ENCODE results near the gene ARHGAP26. TPM values are rescaled to one million over a fixed set of nuclear protein-coding genes. Genes with fewer than 3 reads are reported as not detected.

Gene ARHGAP26
- total RNA-seq, 2 experiments from 2014 or later, result 17.0 to 19.5 TPM

DNA sequence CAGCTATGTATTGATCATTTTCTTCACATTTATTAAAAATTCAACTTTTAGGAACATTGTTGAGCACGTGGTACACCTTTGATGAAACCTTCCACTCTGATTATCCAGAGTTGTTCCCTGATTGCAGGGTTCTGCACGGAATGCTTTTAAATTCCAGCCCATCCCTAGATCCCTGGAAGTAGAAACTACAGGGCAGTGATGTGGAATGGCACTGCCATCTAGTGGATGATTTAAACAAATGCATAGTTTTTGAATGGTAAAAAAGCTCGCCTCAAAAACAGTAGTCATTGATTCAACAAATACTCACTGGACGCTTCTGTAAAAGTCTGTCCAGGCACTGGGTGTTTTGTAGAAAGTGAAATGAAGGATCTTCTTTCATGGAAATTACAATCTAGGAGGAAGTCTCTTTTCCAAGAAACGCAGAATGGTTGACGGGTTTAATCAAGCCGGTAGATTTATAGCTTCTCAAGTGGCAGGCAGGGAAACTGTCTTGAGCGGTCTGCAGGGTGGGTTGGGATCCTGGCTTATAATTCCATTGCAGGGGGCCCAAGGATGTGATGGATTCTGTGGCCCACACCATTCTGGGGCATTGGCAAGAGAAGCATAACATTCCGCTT, 118.4 kb downstream of the ARHGAP26 start:
- Mint-ChIP-seq H3K27me3 (ENCODE audit: low read depth) (no peaks in the 10 kb centered on the region), H3K27ac (no peak overlapping the region), H3K4me3 (no peak overlapping the region), H3K36me3 (ENCODE audit: low read depth) (no peaks in the 10 kb centered on the region), H3K4me1 (ENCODE audit: low read depth) (no peaks in the 10 kb centered on the region), H3K9me3 (no peaks in the 10 kb centered on the region)
- intact Hi-C loops (cut with micrococcal nuclease), result loop anchor here (1.0 to 10.0 kb wide), 6 partner anchors 22 to 274 kb away; no protein-coding TSS in a partner anchor
- peak; percentile 15 for DNase-seq
- CTCF ChIA-PET, result interaction anchor here (0.6 to 6.9 kb wide), 50 partner anchors 8 to 694 kb away, joined by 3 to 155 read pairs (median 4); partner anchors contain the start of gene ARHGAP26

DNA sequence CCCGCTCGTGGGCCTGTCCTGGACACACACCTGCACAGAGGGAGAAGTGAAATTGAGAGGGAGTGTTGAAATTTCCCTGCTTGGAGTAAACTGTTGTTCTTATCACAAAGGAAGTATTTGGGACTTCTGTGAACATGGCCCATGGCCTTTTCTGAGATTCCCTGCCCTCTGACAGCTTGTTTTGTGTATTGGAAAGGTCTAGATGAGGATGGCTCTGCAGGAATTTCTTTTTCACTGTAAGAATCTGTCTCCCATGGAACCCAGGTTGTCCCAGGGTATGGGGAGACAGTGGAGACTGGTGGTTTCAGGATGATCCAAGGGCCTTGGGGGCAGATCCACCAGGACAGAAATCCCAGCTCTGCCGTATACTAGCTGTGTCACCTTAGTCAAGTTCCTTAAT, 121.8 kb downstream of the ARHGAP26 start:
- H3K9me3 Mint-ChIP-seq, result no peaks in the 10 kb centered on the region
- no peak overlapping the region for H3K27ac Mint-ChIP-seq
- H3K27me3 Mint-ChIP-seq (ENCODE audit: low read depth), result no peaks in the 10 kb centered on the region
- H3K36me3 Mint-ChIP-seq (ENCODE audit: low read depth), result peaks cover 5% of the 10 kb centered on the region
- no peak overlapping the region for H3K4me3 Mint-ChIP-seq
- no peak for DNase-seq
- H3K4me1 Mint-ChIP-seq (ENCODE audit: low read depth), result no peaks in the 10 kb centered on the region
- intact Hi-C loops (cut with micrococcal nuclease), result no loop called here
- CTCF ChIA-PET, result interaction anchor here (0.7 to 6.9 kb wide), 4 partner anchors 12 to 237 kb away, joined by 3 to 155 read pairs (median 5); no protein-coding TSS in a partner anchor

DNA sequence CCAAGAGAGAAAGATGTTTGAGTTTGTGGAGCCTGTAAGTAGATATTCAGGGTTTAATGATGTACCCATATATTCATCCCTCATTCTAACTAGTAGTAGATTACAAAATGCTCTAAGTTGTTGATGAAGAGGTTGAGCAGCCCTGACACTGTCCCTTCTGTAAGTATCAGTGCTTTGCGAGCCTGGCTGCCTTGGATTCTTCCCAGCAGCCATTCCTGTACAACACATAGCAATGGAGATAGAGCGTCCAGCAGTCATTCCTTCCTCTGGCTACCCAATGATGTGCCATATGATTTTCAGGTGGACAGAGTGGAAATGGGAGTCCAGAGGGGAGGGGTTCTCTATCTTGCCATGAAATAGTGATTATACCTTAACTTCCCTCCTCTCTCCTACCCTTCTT, 124.1 kb downstream of the ARHGAP26 start:
- no peaks in the 10 kb centered on the region for H3K9me3 Mint-ChIP-seq
- H3K27me3 Mint-ChIP-seq (ENCODE audit: low read depth), result no peaks in the 10 kb centered on the region
- no peak for DNase-seq
- no peak overlapping the region for H3K27ac Mint-ChIP-seq
- H3K4me3 Mint-ChIP-seq, result no peak overlapping the region
- no peaks in the 10 kb centered on the region for H3K4me1 Mint-ChIP-seq (ENCODE audit: low read depth)
- intact Hi-C loops (cut with micrococcal nuclease), result no loop called here
- CTCF ChIA-PET, result no interaction called here
- peaks cover 5% of the 10 kb centered on the region for H3K36me3 Mint-ChIP-seq (ENCODE audit: low read depth)

GRCh38 chr5:142894749-142895148, 124.6 kb downstream of the ARHGAP26 start:
- CTCF ChIA-PET, result no interaction called here
- Mint-ChIP-seq H3K27me3 (ENCODE audit: low read depth) (no peaks in the 10 kb centered on the region), H3K9me3 (no peaks in the 10 kb centered on the region), H3K4me3 (no peak overlapping the region), H3K4me1 (ENCODE audit: low read depth) (no peaks in the 10 kb centered on the region), H3K36me3 (ENCODE audit: low read depth) (peaks cover 5% of the 10 kb centered on the region), H3K27ac (no peak overlapping the region)
- no peak for DNase-seq
- intact Hi-C loops (cut with micrococcal nuclease), result no loop called here

- no peaks in the 10 kb centered on the region for H3K4me1 Mint-ChIP-seq (ENCODE audit: low read depth)
- DNase-seq, result no peak
- intact Hi-C loops (cut with micrococcal nuclease), result no loop called here
- peaks cover 5% of the 10 kb centered on the region for H3K36me3 Mint-ChIP-seq (ENCODE audit: low read depth)
- no peak overlapping the region for H3K27ac Mint-ChIP-seq
- H3K27me3 Mint-ChIP-seq (ENCODE audit: low read depth), result no peaks in the 10 kb centered on the region
- H3K9me3 Mint-ChIP-seq, result no peaks in the 10 kb centered on the region
- no peak overlapping the region for H3K4me3 Mint-ChIP-seq
- CTCF ChIA-PET, result interaction anchor here (0.8 to 3.7 kb wide), 8 partner anchors 8 to 502 kb away, joined by 3 to 17 read pairs (median 4); no protein-coding TSS in a partner anchor
Observed at GRCh38 chr5:142896325-142897007, 126.3 kb downstream of the ARHGAP26 start.

- Mint-ChIP-seq H3K4me3 (no peak overlapping the region), H3K4me1 (ENCODE audit: low read depth) (no peaks in the 10 kb centered on the region), H3K36me3 (ENCODE audit: low read depth) (peaks cover 6% of the 10 kb centered on the region), H3K27me3 (ENCODE audit: low read depth) (no peaks in the 10 kb centered on the region), H3K9me3 (no peaks in the 10 kb centered on the region), H3K27ac (no peak overlapping the region)
- CTCF ChIA-PET, result interaction anchor here (1.0 to 3.7 kb wide), 7 partner anchors 9 to 185 kb away, joined by 3 to 17 read pairs (median 5); no protein-coding TSS in a partner anchor
- no peak for DNase-seq
- intact Hi-C loops (cut with micrococcal nuclease), result no loop called here
Observed at GRCh38 chr5:142897328-142897727, 127.2 kb downstream of the ARHGAP26 start.

DNA sequence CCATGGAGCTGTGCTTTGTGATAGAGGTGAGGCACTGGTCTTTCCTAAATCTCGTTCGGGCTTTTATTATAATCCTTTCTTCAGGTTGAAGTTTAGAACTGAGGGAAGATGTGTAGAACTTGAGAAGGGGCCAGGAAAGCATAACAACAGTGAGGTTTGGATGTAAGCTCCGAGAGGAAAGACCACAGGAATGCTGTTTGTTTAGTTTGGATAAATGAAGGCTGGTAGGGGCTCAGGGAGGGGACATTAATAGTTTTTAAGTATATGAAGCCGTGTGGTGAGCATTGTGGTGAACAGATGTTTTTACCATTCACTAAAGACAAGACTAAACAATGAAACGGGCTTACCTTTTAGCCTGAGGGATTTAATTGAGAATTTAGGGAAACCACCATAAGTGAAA, 130.8 kb downstream of the ARHGAP26 start:
- H3K27me3 Mint-ChIP-seq (ENCODE audit: low read depth), result no peaks in the 10 kb centered on the region

DNA sequence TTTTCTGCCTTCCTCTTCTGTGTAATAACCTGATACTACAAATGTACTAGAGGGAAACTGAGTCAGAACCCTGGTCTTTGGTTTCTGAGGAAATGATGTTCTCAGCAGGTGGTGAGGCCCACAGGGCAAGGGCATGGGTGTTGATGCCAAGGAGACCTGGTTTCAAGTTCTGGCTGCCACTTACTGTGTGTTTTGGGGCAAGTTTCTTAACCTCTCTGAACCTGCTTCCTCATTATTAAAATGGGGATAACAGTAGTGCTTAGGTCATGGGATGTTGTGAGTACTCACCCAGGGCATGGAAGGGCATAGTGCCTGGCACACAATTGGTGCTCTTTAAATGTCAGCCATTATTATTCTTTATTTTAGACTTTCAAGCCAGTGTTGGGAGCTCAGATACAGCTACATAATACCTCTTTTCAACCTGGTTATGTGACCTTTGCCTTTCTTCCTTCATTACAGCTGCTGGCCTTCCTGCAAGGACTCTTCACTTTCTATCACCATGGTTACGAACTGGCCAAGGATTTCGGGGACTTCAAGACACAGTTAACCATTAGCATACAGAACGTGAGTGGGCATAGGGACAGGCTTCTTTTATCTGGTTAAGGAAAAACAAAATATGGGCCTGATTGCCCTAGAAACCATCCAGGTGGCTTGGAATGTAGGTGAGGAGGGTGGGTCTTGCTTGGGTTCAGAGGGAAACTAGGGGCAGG, 131.5 kb downstream of the ARHGAP26 start:
- Mint-ChIP-seq H3K36me3 (ENCODE audit: low read depth) (peaks cover 24% of the 10 kb centered on the region), H3K4me3 (no peak overlapping the region), H3K27me3 (ENCODE audit: low read depth) (no peaks in the 10 kb centered on the region), H3K4me1 (ENCODE audit: low read depth) (no peaks in the 10 kb centered on the region), H3K27ac (no peak overlapping the region), H3K9me3 (no peaks in the 10 kb centered on the region)
- DNase-seq, result no peak
- intact Hi-C loops (cut with micrococcal nuclease), result no loop called here
- CTCF ChIA-PET, result interaction anchor here (1.8 kb wide), 1 partner anchor 13 kb away, joined by 4 read pairs; no protein-coding TSS in a partner anchor

More for the DNA sequence above, 130.8 kb downstream of the ARHGAP26 start:
- Mint-ChIP-seq H3K4me3 (no peak overlapping the region), H3K4me1 (ENCODE audit: low read depth) (no peaks in the 10 kb centered on the region), H3K36me3 (ENCODE audit: low read depth) (peaks cover 18% of the 10 kb centered on the region), H3K27ac (no peak overlapping the region), H3K9me3 (no peaks in the 10 kb centered on the region)
- no peak for DNase-seq
- CTCF ChIA-PET, result interaction anchor here (1.8 kb wide), 1 partner anchor 12 kb away, joined by 4 read pairs; no protein-coding TSS in a partner anchor
- intact Hi-C loops (cut with micrococcal nuclease), result no loop called here

DNA sequence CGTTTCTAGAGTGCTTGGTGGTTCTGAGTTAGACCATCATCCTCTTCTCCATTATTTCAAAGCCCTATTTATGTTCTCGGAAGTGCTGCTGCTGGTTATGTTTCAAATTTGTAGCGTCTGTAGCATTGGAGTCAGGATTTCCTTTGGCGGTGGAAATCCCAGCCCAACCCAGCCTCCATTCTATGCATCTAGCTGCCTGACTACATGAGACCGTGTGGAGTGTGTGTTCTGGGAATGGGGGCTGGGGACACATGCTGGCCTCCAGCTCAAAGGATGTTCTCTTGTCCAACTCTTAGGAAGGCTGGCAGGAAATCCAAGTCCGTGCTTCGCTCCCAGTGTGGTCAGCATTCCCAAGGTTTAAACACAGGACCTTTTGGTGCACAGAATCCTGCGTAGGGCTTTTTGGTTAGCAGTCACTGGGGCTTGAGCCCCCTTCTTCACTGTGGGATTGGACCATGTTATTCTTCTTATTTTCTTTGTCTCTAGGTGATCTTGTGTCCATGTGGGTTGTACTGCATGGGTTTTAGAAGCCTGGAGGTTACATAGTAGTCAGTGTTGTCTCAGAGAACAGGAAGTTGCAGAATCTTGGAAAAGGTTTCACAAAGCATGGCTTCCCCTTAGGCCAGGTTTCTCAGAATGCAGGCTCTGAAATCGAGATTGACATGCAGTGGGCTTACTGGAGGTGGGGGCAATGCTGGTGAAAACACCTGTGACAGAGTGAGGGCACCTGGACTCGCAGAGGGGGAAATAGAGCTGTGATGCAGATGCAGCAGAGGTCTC, 132.2 kb downstream of the ARHGAP26 start:
- intact Hi-C loops (cut with micrococcal nuclease), result no loop called here
- CTCF ChIA-PET, result interaction anchor here (1.8 kb wide), 1 partner anchor 14 kb away, joined by 4 read pairs; no protein-coding TSS in a partner anchor
- H3K9me3 Mint-ChIP-seq, result no peaks in the 10 kb centered on the region
- peaks cover 27% of the 10 kb centered on the region for H3K36me3 Mint-ChIP-seq (ENCODE audit: low read depth)
- no peaks in the 10 kb centered on the region for H3K4me1 Mint-ChIP-seq (ENCODE audit: low read depth)
- no peak for DNase-seq
- no peak overlapping the region for H3K27ac Mint-ChIP-seq
- H3K4me3 Mint-ChIP-seq, result no peak overlapping the region
- H3K27me3 Mint-ChIP-seq (ENCODE audit: low read depth), result no peaks in the 10 kb centered on the region

- Mint-ChIP-seq H3K36me3 (ENCODE audit: low read depth) (peaks cover 30% of the 10 kb centered on the region), H3K27ac (no peak overlapping the region), H3K4me3 (no peak overlapping the region), H3K27me3 (ENCODE audit: low read depth) (no peaks in the 10 kb centered on the region), H3K4me1 (ENCODE audit: low read depth) (no peaks in the 10 kb centered on the region), H3K9me3 (no peaks in the 10 kb centered on the region)
- no peak for DNase-seq
- intact Hi-C loops (cut with micrococcal nuclease), result no loop called here
- CTCF ChIA-PET, result no interaction called here
Observed at GRCh38 chr5:142904416-142904815, 134.2 kb downstream of the ARHGAP26 start.

DNA sequence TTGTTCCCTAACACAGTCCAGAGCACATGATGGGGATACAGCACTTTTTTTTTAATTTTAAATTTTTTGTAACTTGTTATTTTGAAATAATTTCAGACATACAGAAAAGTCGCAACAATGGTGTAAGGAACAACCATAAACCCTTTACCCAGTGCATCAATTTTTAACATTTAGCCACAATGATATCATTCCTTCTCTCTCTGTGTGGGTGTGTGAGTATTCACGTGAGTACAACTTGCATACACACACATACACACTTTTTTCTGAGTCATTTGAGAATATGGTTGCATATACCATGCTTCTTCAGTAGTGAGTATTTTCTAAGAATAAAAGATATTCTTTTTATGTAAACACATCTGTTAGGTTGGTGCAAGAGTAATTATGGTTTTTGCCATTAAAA, 135.2 kb downstream of the ARHGAP26 start:
- Mint-ChIP-seq H3K27me3 (ENCODE audit: low read depth) (no peaks in the 10 kb centered on the region), H3K4me1 (ENCODE audit: low read depth) (no peaks in the 10 kb centered on the region), H3K9me3 (no peaks in the 10 kb centered on the region), H3K36me3 (ENCODE audit: low read depth) (peaks cover 30% of the 10 kb centered on the region), H3K27ac (no peak overlapping the region), H3K4me3 (no peak overlapping the region)
- intact Hi-C loops (cut with micrococcal nuclease), result no loop called here
- CTCF ChIA-PET, result no interaction called here
- no peak for DNase-seq
